ENCODE results near the gene CLEC20A.

GRCh38 chr1:178506177-178506576, 9.4 kb upstream of the CLEC20A start:
- TF ChIP-seq, protein P1, sequence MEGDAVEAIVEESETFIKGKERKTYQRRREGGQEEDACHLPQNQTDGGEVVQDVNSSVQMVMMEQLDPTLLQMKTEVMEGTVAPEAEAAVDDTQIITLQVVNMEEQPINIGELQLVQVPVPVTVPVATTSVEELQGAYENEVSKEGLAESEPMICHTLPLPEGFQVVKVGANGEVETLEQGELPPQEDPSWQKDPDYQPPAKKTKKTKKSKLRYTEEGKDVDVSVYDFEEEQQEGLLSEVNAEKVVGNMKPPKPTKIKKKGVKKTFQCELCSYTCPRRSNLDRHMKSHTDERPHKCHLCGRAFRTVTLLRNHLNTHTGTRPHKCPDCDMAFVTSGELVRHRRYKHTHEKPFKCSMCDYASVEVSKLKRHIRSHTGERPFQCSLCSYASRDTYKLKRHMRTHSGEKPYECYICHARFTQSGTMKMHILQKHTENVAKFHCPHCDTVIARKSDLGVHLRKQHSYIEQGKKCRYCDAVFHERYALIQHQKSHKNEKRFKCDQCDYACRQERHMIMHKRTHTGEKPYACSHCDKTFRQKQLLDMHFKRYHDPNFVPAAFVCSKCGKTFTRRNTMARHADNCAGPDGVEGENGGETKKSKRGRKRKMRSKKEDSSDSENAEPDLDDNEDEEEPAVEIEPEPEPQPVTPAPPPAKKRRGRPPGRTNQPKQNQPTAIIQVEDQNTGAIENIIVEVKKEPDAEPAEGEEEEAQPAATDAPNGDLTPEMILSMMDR (IDR thresholded peaks at IDR 0.05), result no peak
- no peak for TF ChIP-seq POLR2A (IDR thresholded peaks at IDR 0.05)

Measured in stomach (tissue), 4 donors.